Natural killer cell (primary cell): Measurements from ENCODE around the gene ZNF441. TPM values are rescaled to one million over a fixed set of nuclear protein-coding genes. Genes with fewer than 3 reads are reported as not detected.

Experiments used
- ATAC-seq, 3 donors: fragments of 150-1000 bp in 2 of 3; fragments of 200-7000 bp in 1 of 3; cut with Tn5 transposase; 1 replicate in 1 of 3; 2 replicates in 2 of 3; pipeline ENCODE4 v1.10.0; 2021; ENCODE audit warnings: mild to moderate bottlenecking in 2 of 3, moderate library complexity in 2 of 3
- DNase-seq, 2 donors: peaks; one replicate each; pipeline versions ENCODE4 v3.0.0 to v3.0.0-alpha.2; 2013 to 2021; ENCODE audit warnings: mixed read lengths in 1 of 2
- H3K27ac ChIP-seq: one replicate; pipeline ENCODE4 v1.5.1; 2013; ENCODE audit warnings: mild to moderate bottlenecking, low read length
- H3K27me3 ChIP-seq: one replicate; pipeline ENCODE4 v1.6.1; 2013; ENCODE audit warnings: low read length; ENCODE audit not compliant: control insufficient read depth, insufficient read depth
- H3K36me3 ChIP-seq: one replicate; pipeline ENCODE4 v1.6.1; 2013; ENCODE audit warnings: low read length; ENCODE audit not compliant: control insufficient read depth, insufficient read depth
- H3K4me1 ChIP-seq: one replicate; pipeline ENCODE4 v1.6.1; 2013; ENCODE audit warnings: low read length; ENCODE audit not compliant: control insufficient read depth, insufficient read depth
- H3K4me3 ChIP-seq: one replicate; pipeline ENCODE4 v1.5.1; 2013; ENCODE audit warnings: low read length
- H3K9me3 ChIP-seq: one replicate; pipeline ENCODE4 v1.6.1; 2013; ENCODE audit warnings: low read length; ENCODE audit not compliant: control insufficient read depth, insufficient read depth
- H3K27ac Mint-ChIP-seq, 2 donors: one replicate each; pipeline ENCODE4 v1.8.0; 2022; ENCODE audit warnings: mild to moderate bottlenecking in 2 of 2, mixed read lengths in 2 of 2, moderate library complexity in 1 of 2
- H3K27me3 Mint-ChIP-seq, 2 donors: one replicate each; pipeline ENCODE4 v1.8.0; 2022; ENCODE audit warnings: low read depth in 2 of 2, mixed read lengths in 2 of 2
- H3K36me3 Mint-ChIP-seq: one replicate; pipeline ENCODE4 v1.8.0; 2022; ENCODE audit warnings: mixed read lengths
- H3K4me1 Mint-ChIP-seq, 2 donors: one replicate each; pipeline ENCODE4 v1.8.0; 2022; ENCODE audit warnings: mixed read lengths in 2 of 2
- H3K4me3 Mint-ChIP-seq: one replicate; pipeline ENCODE4 v1.8.0; 2022; ENCODE audit warnings: mild to moderate bottlenecking, moderate library complexity, mixed read lengths
- H3K9me3 Mint-ChIP-seq, 2 donors: one replicate each; pipeline ENCODE4 v1.8.0; 2022; ENCODE audit warnings: mixed read lengths in 2 of 2
- WGBS: methylation state at CpG from one replicate; pipeline ENCODE4 v1.1.7; 2013; ENCODE audit warnings: missing lambda C conversion rate; ENCODE audit not compliant: insufficient coverage; 5-methylcytosine and 5-hydroxymethylcytosine counted together
- intact Hi-C: fragments of 100-400 bp; cut with micrococcal nuclease; formaldehyde crosslinking; loops from one replicate; pipeline ENCODE4 v1.14.2; 2022
- total RNA-seq, 4 donors: library from RNA; stranded (reverse); fragments of 120-200 nt in 1 of 4; gene quantifications; one replicate each; pipeline versions ENCODE4 v1.2.3 to v1.2.4, GENCODE V29; 2013 to 2022
- TF ChIP-seq, protein P1 (sequence below): fragments of 200-600 bp; IDR thresholded peaks from one replicate; pipeline ENCODE4 v1.8.0; 2022; ENCODE audit warnings: antibody characterized with exemption

The ZNF441 gene
- total RNA-seq, 3 donors from 2014 or later (not counting 1 experiment from before 2014, with no cell fraction given), result 6.5 to 9.6 (median 7.1) TPM

GRCh38 chr19:11813703-11814028 lies 46.9 kb downstream of the ZNF441 start:
- Histone ChIP-seq H3K4me3 (peak overlapping the region; percentile 83), H3K27me3 (no peaks in the 10 kb centered on the region), H3K4me1 (peaks cover 17% of the 10 kb centered on the region), H3K36me3 (no peaks in the 10 kb centered on the region), H3K27ac (no peak overlapping the region), H3K9me3 (no peaks in the 10 kb centered on the region)
- no peaks in the 10 kb centered on the region for H3K9me3 Mint-ChIP-seq
- H3K4me3 Mint-ChIP-seq, result peak overlapping the region; percentile 95
- DNase-seq (no peak), ATAC-seq (peak; percentile 11 to 28 (median 20))
- no peaks in the 10 kb centered on the region for H3K27me3 Mint-ChIP-seq
- intact Hi-C loops, result loop anchor here (1.0 to 5.0 kb wide), 2 partner anchors 15 to 34 kb away; partner anchors contain the start of genes ZNF439 and ZNF491
- H3K27ac Mint-ChIP-seq, result peak overlapping the region; percentile 77 to 91
- TF ChIP-seq, protein P1, sequence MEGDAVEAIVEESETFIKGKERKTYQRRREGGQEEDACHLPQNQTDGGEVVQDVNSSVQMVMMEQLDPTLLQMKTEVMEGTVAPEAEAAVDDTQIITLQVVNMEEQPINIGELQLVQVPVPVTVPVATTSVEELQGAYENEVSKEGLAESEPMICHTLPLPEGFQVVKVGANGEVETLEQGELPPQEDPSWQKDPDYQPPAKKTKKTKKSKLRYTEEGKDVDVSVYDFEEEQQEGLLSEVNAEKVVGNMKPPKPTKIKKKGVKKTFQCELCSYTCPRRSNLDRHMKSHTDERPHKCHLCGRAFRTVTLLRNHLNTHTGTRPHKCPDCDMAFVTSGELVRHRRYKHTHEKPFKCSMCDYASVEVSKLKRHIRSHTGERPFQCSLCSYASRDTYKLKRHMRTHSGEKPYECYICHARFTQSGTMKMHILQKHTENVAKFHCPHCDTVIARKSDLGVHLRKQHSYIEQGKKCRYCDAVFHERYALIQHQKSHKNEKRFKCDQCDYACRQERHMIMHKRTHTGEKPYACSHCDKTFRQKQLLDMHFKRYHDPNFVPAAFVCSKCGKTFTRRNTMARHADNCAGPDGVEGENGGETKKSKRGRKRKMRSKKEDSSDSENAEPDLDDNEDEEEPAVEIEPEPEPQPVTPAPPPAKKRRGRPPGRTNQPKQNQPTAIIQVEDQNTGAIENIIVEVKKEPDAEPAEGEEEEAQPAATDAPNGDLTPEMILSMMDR, result no peak
- WGBS, result 6% methylated on average over 6 of the region's 6 CpGs
- no peaks in the 10 kb centered on the region for H3K36me3 Mint-ChIP-seq
- H3K4me1 Mint-ChIP-seq, result peaks cover 25 to 32% of the 10 kb centered on the region in 2 donors

DNA sequence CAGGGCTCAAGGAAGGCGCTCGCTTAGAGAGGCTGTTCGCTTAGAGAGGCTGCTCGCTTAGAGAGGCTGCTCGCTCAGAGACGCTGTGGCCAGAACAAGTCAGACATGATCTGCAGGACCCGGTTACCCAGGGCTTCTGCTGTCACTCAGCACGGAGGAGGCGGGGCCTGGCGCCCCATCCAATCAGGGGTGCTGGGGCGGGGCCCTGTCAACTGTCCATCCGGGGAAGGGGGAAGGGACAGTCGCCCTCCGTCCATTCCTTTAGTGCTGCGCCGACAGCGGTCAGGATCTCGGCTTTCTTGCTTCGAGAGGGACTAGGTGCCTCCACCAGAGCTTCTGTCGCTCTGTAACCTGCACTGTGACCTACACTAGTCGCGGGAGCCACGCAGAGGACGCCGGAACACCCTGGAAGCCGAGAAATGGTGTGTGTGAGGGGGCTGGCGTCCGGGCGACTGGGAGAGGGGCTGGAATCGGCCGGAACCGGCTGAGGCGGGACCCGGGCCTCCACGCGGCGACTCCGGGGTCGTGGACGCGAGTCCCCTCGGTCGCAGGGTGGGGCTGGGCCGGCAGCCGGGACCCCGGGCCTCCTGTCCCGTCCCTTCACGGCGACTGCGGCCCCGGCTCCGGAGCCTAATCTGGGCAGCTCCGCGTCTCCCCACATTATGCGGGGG lies 47.4 kb downstream of the ZNF441 start, which contains the start of gene ZNF440:
Gene ZNF440, plus strand, starts transcription at position 245 of the 671 bp plus-strand sequence. Its CDS starts 175 bp downstream, at position 420.
- H3K9me3 Mint-ChIP-seq, result no peaks in the 10 kb centered on the region
- peaks cover 25 to 32% of the 10 kb centered on the region in 2 donors for H3K4me1 Mint-ChIP-seq
- peak within 1 kb of the TSS; percentile 77 to 91 for H3K27ac Mint-ChIP-seq
- Histone ChIP-seq H3K4me1 (peaks cover 17% of the 10 kb centered on the region), H3K36me3 (no peaks in the 10 kb centered on the region), H3K27me3 (no peaks in the 10 kb centered on the region), H3K9me3 (no peaks in the 10 kb centered on the region), H3K27ac (peak within 1 kb of the TSS; percentile 55), H3K4me3 (peak within 1 kb of the TSS; percentile 83)
- H3K4me3 Mint-ChIP-seq, result peak within 1 kb of the TSS; percentile 95
- TF ChIP-seq, protein P1, result no peak
- intact Hi-C loops, result loop anchor here (1.0 to 5.0 kb wide), 2 partner anchors 16 to 33 kb away; partner anchors contain the start of genes ZNF439 and ZNF491
- ATAC-seq, result peak; percentile 99 to 100 (median 99)
- no peaks in the 10 kb centered on the region for H3K36me3 Mint-ChIP-seq
- under 1% methylated on average over 55 of the region's 55 CpGs for WGBS
- DNase-seq, result peak; percentile 84 to 92
- no peaks in the 10 kb centered on the region for H3K27me3 Mint-ChIP-seq

GRCh38 chr19:11814700-11815035 lies 47.9 kb downstream of the ZNF441 start:
- H3K36me3 Mint-ChIP-seq, result no peaks in the 10 kb centered on the region
- intact Hi-C loops, result loop anchor here (1.0 to 5.0 kb wide), 2 partner anchors 16 to 33 kb away; partner anchors contain the start of genes ZNF439 and ZNF491
- H3K27ac Mint-ChIP-seq, result peak overlapping the region; percentile 77 to 91
- WGBS, result 13% methylated on average over 13 of the region's 13 CpGs
- H3K4me3 ChIP-seq, result peak overlapping the region; percentile 83
- H3K27ac ChIP-seq, result peak overlapping the region; percentile 55
- no peaks in the 10 kb centered on the region for H3K9me3 Mint-ChIP-seq
- no peaks in the 10 kb centered on the region for H3K9me3 ChIP-seq
- TF ChIP-seq, protein P1, result no peak
- ATAC-seq, result peak in 1 of 3 donors; percentile 5
- H3K4me1 Mint-ChIP-seq, result peaks cover 25 to 32% of the 10 kb centered on the region in 2 donors
- H3K27me3 ChIP-seq, result no peaks in the 10 kb centered on the region
- peak overlapping the region; percentile 95 for H3K4me3 Mint-ChIP-seq
- H3K4me1 ChIP-seq, result peaks cover 17% of the 10 kb centered on the region
- no peak for DNase-seq
- no peaks in the 10 kb centered on the region for H3K27me3 Mint-ChIP-seq
- H3K36me3 ChIP-seq, result no peaks in the 10 kb centered on the region
